Left ventricle myocardium inferior (tissue), 1 donor: ENCODE results near the gene VASN. TPM values are rescaled to one million over a fixed set of nuclear protein-coding genes. Genes with fewer than 3 reads are reported as not detected.
"Not testable (repeated sequence)": the region's sequence is repeated elsewhere in the genome, so short reads cannot be mapped to it uniquely, and the experiment has no call there.

Source experiments
- DNase-seq: peaks from one replicate; pipeline ENCODE4 v3.0.0-alpha.2; 2020
- H3K27ac ChIP-seq: fragments of 200-600 bp; replicated peaks from 2 replicates; pipeline ENCODE4 v1.8.0; 2021
- H3K27me3 ChIP-seq: fragments of 200-600 bp; 2 replicates; pipeline ENCODE4 v1.8.0; 2021; ENCODE audit warnings: low read depth
- H3K36me3 ChIP-seq: fragments of 200-600 bp; 2 replicates; pipeline ENCODE4 v1.8.0; 2021
- H3K4me1 ChIP-seq: fragments of 200-600 bp; 2 replicates; pipeline ENCODE4 v1.8.0; 2021
- H3K4me3 ChIP-seq: fragments of 200-600 bp; 2 replicates; pipeline ENCODE4 v1.8.0; 2021; ENCODE audit warnings: mild to moderate bottlenecking, moderate library complexity
- H3K9me3 ChIP-seq: fragments of 200-600 bp; replicated peaks from 2 replicates; pipeline ENCODE4 v1.8.0; 2021
- intact Hi-C: fragments of 100-400 bp; cut with micrococcal nuclease; formaldehyde crosslinking; loops from one replicate; pipeline ENCODE4 v1.11.0; 2022
- total RNA-seq: library from RNA; stranded (reverse); fragmentation: NEBNext Ultra II Directional; extraction: Animal tissue kit (Norgen Biotek cat#: 25700); gene quantifications from one replicate; pipeline ENCODE4 v1.2.1, GENCODE V29; 2021
- TF ChIP-seq, protein P1 (sequence below): fragments of 200-600 bp; IDR thresholded peaks from 2 replicates; pipeline ENCODE4 v1.8.0; 2021; ENCODE audit warnings: antibody characterized with exemption, mild to moderate bottlenecking, borderline replicate concordance
- donor health status: DM: no; HTN: yes; CAD: no; lungs with severe emphysema.

The VASN gene
- total RNA-seq, 1 donor from 2014 or later: 5.5 TPM

DNA sequence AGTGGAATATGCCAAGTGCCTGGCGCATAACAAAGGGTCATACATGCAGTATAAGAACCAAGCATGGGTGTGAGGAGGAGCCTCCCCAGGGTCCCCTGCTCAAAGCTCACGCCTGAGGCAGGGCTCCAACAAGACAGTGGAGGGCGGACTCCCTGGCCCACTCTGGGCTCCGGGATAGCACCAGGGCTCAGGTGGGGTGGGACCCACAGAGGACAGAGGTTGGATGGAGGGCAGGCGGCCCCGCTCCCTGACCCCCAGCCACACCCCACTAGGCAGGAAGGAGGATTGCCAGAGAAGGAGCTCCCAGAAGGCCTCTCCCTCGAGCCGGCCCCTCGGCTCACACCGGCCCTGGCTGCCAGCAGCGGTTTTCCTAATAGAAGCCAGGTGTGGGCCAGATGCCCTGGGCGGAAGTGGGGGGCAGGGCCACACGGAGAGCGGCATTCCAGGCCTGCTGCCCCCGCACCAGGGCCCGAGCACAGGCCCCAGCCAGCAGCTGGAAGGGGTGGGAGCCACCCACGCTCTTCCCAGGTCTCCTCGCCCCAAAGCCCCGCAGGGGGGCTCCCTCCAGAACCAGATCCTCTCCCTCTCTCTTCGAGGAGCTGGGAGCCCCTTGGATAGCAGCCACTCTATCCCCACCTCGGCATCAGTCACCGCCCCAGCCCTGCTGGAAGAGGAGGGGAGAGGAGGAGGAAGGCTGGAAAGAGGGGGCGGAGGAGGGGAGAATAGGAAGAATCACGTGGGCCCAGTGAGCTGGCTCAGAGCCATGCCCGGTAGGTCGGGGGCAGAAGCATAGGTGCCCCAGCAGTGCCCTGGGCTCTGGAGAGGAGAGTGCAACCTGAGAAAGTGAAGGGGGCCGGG, 21.0 kb downstream of the VASN start:
- H3K4me1 ChIP-seq: peaks cover 52% of the 10 kb centered on the region
- intact Hi-C loops: no loop called here
- peaks cover 17% of the 10 kb centered on the region for H3K36me3 ChIP-seq
- peak; percentile 27 for DNase-seq
- H3K27me3 ChIP-seq: no peaks in the 10 kb centered on the region
- no peaks in the 10 kb centered on the region for H3K9me3 ChIP-seq
- H3K4me3 ChIP-seq: no peak overlapping the region
- TF ChIP-seq, protein P1, sequence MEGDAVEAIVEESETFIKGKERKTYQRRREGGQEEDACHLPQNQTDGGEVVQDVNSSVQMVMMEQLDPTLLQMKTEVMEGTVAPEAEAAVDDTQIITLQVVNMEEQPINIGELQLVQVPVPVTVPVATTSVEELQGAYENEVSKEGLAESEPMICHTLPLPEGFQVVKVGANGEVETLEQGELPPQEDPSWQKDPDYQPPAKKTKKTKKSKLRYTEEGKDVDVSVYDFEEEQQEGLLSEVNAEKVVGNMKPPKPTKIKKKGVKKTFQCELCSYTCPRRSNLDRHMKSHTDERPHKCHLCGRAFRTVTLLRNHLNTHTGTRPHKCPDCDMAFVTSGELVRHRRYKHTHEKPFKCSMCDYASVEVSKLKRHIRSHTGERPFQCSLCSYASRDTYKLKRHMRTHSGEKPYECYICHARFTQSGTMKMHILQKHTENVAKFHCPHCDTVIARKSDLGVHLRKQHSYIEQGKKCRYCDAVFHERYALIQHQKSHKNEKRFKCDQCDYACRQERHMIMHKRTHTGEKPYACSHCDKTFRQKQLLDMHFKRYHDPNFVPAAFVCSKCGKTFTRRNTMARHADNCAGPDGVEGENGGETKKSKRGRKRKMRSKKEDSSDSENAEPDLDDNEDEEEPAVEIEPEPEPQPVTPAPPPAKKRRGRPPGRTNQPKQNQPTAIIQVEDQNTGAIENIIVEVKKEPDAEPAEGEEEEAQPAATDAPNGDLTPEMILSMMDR: no peak
- peak overlapping the region; percentile 63 for H3K27ac ChIP-seq

DNA sequence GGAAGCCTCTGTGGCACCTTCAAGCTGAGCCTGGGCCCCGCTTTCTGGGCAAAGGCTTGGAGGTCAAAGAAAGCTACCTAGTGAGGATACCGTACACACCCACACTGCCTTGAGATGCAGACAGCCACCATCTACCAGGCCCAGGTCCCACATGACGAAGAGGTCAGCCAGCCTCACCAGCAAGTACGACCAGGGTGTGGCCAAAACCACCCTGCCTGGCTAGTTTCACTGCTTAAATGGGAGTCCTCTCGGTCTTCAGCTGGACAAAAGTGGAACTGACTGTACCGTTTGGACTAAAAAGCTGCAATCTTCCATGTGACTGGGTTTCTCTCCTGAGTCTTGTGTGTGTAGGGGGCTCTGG, 21.6 kb downstream of the VASN start:
- Histone ChIP-seq H3K27ac (peak overlapping the region; percentile 63), H3K4me1 (peaks cover 46% of the 10 kb centered on the region), H3K4me3 (no peak overlapping the region), H3K36me3 (peaks cover 13% of the 10 kb centered on the region), H3K9me3 (no peaks in the 10 kb centered on the region), H3K27me3 (no peaks in the 10 kb centered on the region)
- intact Hi-C loops: no loop called here
- no peak for DNase-seq
- TF ChIP-seq, protein P1: no peak

DNA sequence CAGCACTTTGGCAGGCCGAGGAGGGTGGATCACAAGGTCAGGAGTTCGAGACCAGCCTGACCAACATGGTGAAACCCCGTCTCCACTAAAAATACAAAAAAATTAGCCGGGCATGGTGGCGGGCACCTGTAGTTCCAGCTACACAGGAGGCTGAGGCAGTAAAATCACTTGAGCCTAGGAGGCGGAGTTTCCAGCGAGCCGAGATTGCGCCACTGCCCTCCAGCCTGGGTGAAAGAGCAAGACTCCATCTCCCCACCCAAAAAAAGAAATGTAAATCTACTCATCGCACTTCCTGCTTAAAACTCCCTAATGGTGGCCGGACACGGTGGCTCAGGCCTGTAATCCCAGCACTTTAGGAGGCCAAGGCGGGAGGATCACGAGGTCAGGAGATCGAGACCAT, 22.2 kb downstream of the VASN start:
- H3K4me3 ChIP-seq, H3K9me3 ChIP-seq, DNase-seq, H3K27me3 ChIP-seq, intact Hi-C loops: not testable (repeated sequence)
- Histone ChIP-seq H3K36me3 (peaks cover 17% of the 10 kb centered on the region), H3K4me1 (peaks cover 40% of the 10 kb centered on the region), H3K27ac (peak overlapping the region; percentile 63)

DNA sequence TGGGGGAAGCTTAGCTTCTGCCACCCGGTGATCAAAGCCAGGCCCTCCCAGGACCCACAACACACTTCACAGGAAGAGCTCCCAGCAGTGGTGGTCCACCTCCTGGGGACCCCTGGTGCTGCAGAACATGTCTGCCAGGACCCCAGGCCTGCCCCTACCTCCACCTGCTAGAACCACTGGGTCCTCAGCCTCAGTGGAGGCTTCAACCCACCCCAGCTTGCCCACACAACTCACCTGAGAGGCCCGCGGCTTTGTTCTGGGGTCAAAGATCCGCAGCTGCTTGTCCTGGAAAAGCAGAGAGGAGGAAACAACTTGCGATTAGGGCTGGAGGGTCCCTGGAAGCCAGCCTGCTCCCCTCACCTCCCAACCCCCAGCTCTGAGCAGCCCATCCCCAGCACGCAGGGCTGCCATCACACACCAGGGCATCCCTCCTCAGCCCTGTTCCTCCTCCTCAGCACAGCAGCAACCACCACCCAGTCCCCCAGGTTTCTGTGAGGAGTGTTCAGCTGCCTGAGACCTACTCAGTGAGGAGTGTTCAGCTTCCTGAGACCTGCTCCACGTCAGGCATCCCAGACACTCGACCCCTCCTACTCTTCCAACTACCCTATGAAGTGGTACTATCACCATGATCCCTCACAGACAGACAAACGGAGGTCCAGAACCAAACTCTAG, 23.5 kb downstream of the VASN start:
- TF ChIP-seq, protein P1: no peak
- no peak overlapping the region for H3K27ac ChIP-seq
- no peak overlapping the region for H3K4me3 ChIP-seq
- H3K27me3 ChIP-seq: no peaks in the 10 kb centered on the region
- intact Hi-C loops: no loop called here
- DNase-seq: no peak
- no peaks in the 10 kb centered on the region for H3K9me3 ChIP-seq
- peaks cover 20% of the 10 kb centered on the region for H3K36me3 ChIP-seq
- peaks cover 26% of the 10 kb centered on the region for H3K4me1 ChIP-seq

DNA sequence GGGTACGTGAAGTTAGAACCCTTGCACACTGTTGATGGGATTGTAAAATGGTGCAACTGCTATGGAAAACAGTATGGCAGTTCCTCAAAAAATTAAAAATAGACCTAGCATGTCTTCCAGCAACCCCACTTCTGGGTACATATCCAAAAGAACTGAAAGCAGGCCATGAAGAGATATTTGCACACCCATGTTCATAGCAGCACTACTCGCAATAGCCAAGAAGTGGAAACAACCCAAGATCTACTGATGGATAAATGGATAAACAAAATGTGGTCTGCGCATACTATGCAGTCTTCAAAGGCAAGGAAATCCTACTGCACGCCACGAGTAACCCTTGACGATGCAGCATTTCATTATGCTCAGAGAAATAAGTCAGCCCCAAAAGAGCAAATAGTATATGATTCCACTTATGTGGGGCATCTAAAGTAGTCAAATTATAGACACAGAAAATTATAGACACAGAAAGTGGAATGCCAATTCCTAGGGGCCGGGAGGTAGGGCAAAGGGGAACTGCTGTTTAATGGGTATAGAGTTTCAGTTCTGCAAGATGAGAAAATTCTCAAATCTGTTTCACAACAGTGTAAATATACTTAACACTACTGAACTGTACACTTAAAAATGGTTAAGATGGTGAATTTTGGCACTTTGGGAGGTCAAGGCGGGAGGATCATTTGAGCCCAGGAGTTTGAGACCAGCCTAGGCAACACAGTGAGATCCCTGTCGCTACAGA, 27.5 kb downstream of the VASN start:
- peaks cover 25% of the 10 kb centered on the region for H3K36me3 ChIP-seq

More for the DNA sequence above, 27.5 kb downstream of the VASN start:
- H3K4me1 ChIP-seq: peaks cover 6% of the 10 kb centered on the region
- no peak overlapping the region for H3K4me3 ChIP-seq
- H3K9me3 ChIP-seq: no peaks in the 10 kb centered on the region
- TF ChIP-seq, protein P1: no peak
- DNase-seq: no peak
- H3K27ac ChIP-seq: no peak overlapping the region
- H3K27me3 ChIP-seq: no peaks in the 10 kb centered on the region
- intact Hi-C loops: no loop called here
